Esophagus muscularis mucosa (tissue), 4 donors: ENCODE measurements around the gene F10. TPM values are rescaled to one million over a fixed set of nuclear protein-coding genes. Genes with fewer than 3 reads are reported as not detected.

Experiments
- DNase-seq: peaks from one replicate; pipeline ENCODE4 v3.0.0-alpha.2; 2017; ENCODE audit errors: extremely low spot score
- H3K27ac ChIP-seq, 4 donors: fragments of 200-600 bp; sonication (generic); replicated peaks in 1 of 4; 1 replicate in 3 of 4; 2 replicates in 1 of 4; pipeline ENCODE4 v1.5.1; 2016 to 2019; ENCODE audit warnings: mild to moderate bottlenecking in 1 of 4
- H3K27me3 ChIP-seq, 4 donors: fragments of 200-600 bp; sonication (generic); one replicate each; pipeline versions ENCODE4 v1.5.1 to v1.6.0; 2016 to 2019
- H3K36me3 ChIP-seq, 4 donors: fragments of 200-600 bp; sonication (generic); one replicate each; pipeline ENCODE4 v1.5.1; 2016 to 2019
- H3K4me1 ChIP-seq, 4 donors: fragments of 200-600 bp; sonication (generic); one replicate each; pipeline ENCODE4 v1.5.1; 2016 to 2019
- H3K4me3 ChIP-seq, 4 donors: fragments of 200-600 bp; sonication (generic); 1 replicate in 2 of 4; 2 replicates in 2 of 4; pipeline ENCODE4 v1.5.1; 2016 to 2019; ENCODE audit warnings: mild to moderate bottlenecking in 4 of 4, moderate library complexity in 1 of 4
- H3K9me3 ChIP-seq, 4 donors: fragments of 200-600 bp; sonication (generic); 1 replicate in 3 of 4; 2 replicates in 1 of 4; pipeline ENCODE4 v1.5.1; 2016 to 2019
- CTCF ChIP-seq, 3 experiments: fragments of 200-600 bp in 2 of 3; fragments of 450-650 bp in 1 of 3; sonication (generic) in 2 of 3; IDR thresholded peaks; one replicate each; pipeline ENCODE4 v1.5.1; 2017 to 2019; ENCODE audit warnings: antibody characterized with exemption in 3 of 3, mild to moderate bottlenecking in 2 of 3, moderate library complexity in 1 of 3
- EP300 ChIP-seq: sonication (generic); formaldehyde crosslinking; IDR thresholded peaks from one replicate; pipeline ENCODE4 v1.6.1; 2017; ENCODE audit warnings: antibody characterized with exemption
- POLR2A ChIP-seq: fragments of 450-650 bp; IDR thresholded peaks from one replicate; pipeline ENCODE4 v1.6.1; 2017; ENCODE audit warnings: antibody characterized with exemption, moderate library complexity, mild to moderate bottlenecking, low read depth
- POLR2AphosphoS5 ChIP-seq, 2 donors: sonication (generic); formaldehyde crosslinking; IDR thresholded peaks; one replicate each; pipeline ENCODE4 v1.6.1; 2017; ENCODE audit warnings: antibody characterized with exemption in 2 of 2
- WGBS: methylation state at CpG from one replicate; pipeline ENCODE4 v1.1.5; 2018; 5-methylcytosine and 5-hydroxymethylcytosine counted together
- intact Hi-C: fragments of 100-400 bp; cut with DNase I; formaldehyde crosslinking; loops from one replicate; pipeline ENCODE4 v1.15.1; 2023
- total RNA-seq, 4 donors: library from RNA; depleted of rRNA; stranded (reverse); fragments of >200 nt; gene quantifications; one replicate each; pipeline versions ENCODE4 v1.1.0 to v1.2.1, GENCODE V29; 2016

The F10 gene
- total RNA-seq, 4 donors from 2014 or later, result 4.6 to 20.5 (median 11.7) TPM

GRCh38 chr13:113116206-113116800 lies 6.3 kb upstream of the F10 start:
- no peak for DNase-seq
- H3K27me3 ChIP-seq, result peaks cover 0 to 13% (median 0%) of the 10 kb centered on the region in 4 donors
- intact Hi-C loops, result no loop called here
- no peak overlapping the region for H3K27ac ChIP-seq
- WGBS, result 91% methylated on average over 7 of the region's 10 CpGs
- no peaks in the 10 kb centered on the region for H3K9me3 ChIP-seq
- no peak overlapping the region for H3K4me3 ChIP-seq
- no peaks in the 10 kb centered on the region for H3K4me1 ChIP-seq
- no peaks in the 10 kb centered on the region for H3K36me3 ChIP-seq
- TF ChIP-seq CTCF (IDR thresholded peaks at IDR 0.05) (no peak), POLR2AphosphoS5 (IDR thresholded peaks at IDR 0.05) (no peak), POLR2A (no peak)

DNA sequence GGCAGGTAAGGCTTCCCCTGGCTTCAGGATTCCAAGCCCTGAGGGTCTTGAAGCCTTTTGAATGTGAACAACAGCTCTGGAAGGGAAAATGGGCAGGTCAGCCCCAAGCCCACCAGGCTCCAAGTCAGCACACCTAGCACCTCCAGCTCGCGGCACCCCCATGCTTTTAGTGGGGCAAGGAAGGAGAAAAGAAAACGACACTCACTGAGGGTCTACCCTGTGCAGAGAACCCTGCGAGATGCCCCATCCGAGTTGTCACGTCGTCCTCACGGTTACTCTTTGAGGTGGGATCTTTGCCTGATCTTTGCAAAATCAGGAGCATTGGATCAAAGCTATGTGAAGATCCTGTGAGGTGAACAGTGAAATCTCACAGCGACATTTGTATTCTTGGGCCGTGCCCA lies 5.7 kb upstream of the F10 start:
- no peak for TF ChIP-seq POLR2AphosphoS5 (IDR thresholded peaks at IDR 0.05)
- TF ChIP-seq CTCF (IDR thresholded peaks at IDR 0.05), result no peak
- TF ChIP-seq EP300, result no peak
- TF ChIP-seq POLR2A, result no peak
- Histone ChIP-seq H3K4me3 (no peak overlapping the region), H3K4me1 (peaks cover 0 to under 1% (median 0%) of the 10 kb centered on the region in 4 donors), H3K9me3 (no peaks in the 10 kb centered on the region), H3K36me3 (no peaks in the 10 kb centered on the region), H3K27me3 (peaks cover 0 to 11% (median 0%) of the 10 kb centered on the region in 4 donors), H3K27ac (no peak overlapping the region)
- WGBS, result 89% methylated on average over 8 of the region's 10 CpGs
- intact Hi-C loops, result no loop called here
- DNase-seq, result no peak

GRCh38 chr13:113117335-113117872 lies 5.2 kb upstream of the F10 start:
- no peak for DNase-seq
- peaks cover 0 to 6% (median 0%) of the 10 kb centered on the region in 4 donors for H3K4me1 ChIP-seq
- peaks cover 0 to 9% (median 0%) of the 10 kb centered on the region in 4 donors for H3K27me3 ChIP-seq
- H3K36me3 ChIP-seq, result no peaks in the 10 kb centered on the region
- no peak overlapping the region for H3K27ac ChIP-seq
- no peak for TF ChIP-seq POLR2A
- no peak for TF ChIP-seq CTCF (IDR thresholded peaks at IDR 0.05)
- TF ChIP-seq POLR2AphosphoS5 (IDR thresholded peaks at IDR 0.05), result no peak
- TF ChIP-seq EP300, result no peak
- intact Hi-C loops, result no loop called here
- WGBS, result 90% methylated on average over 23 of the region's 26 CpGs
- no peaks in the 10 kb centered on the region for H3K9me3 ChIP-seq
- H3K4me3 ChIP-seq, result no peak overlapping the region

DNA sequence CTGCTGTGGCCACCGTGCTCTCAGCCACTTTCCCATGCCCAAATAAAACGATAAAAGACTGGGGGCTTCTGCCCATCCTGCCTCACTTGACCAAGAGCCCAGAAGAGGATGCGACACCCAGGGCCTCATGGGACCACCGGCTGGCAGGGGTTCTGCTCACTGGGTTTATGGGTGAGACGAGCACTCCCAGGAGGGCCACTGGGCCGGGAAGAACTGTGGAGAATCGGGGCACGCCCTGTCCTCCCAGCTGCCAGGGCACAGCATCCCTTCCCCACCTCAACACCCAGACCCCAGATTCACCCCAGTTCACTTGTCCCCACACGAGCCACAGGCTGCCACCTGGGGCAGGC lies 4.7 kb upstream of the F10 start:
- Histone ChIP-seq H3K36me3 (no peaks in the 10 kb centered on the region), H3K9me3 (no peaks in the 10 kb centered on the region), H3K27ac (no peak overlapping the region), H3K4me3 (no peak overlapping the region), H3K4me1 (peaks cover 0 to 8% (median 2%) of the 10 kb centered on the region in 4 donors), H3K27me3 (peaks cover 0 to 12% (median 0%) of the 10 kb centered on the region in 4 donors)
- no peak for DNase-seq
- 87% methylated on average over 9 of the region's 9 CpGs for WGBS
- intact Hi-C loops, result no loop called here
- TF ChIP-seq CTCF (IDR thresholded peaks at IDR 0.05) (no peak), POLR2AphosphoS5 (IDR thresholded peaks at IDR 0.05) (no peak), POLR2A (no peak), EP300 (no peak)
